Large intestine (tissue), 3 donors: Measurements from ENCODE around the gene SLC6A12. TPM values are rescaled to one million over a fixed set of nuclear protein-coding genes. Genes with fewer than 3 reads are reported as not detected.
"Not testable (repeated sequence)": the region's sequence is repeated elsewhere in the genome, so short reads cannot be mapped to it uniquely, and the experiment has no call there.

ENCODE experiments used
- DNase-seq, 2 donors: peaks; one replicate each; pipeline versions ENCODE4 v3.0.0 to v3.0.0-alpha.2; 2013
- H3K27ac ChIP-seq: one replicate; pipeline ENCODE4 v1.5.1; 2013; ENCODE audit warnings: low read length
- H3K27me3 ChIP-seq: 2 replicates; pipeline ENCODE4 v1.6.1; 2013; ENCODE audit warnings: low read length; ENCODE audit not compliant: control insufficient read depth, insufficient read depth
- H3K36me3 ChIP-seq: 2 replicates; pipeline ENCODE4 v1.6.1; 2013; ENCODE audit warnings: low read length; ENCODE audit not compliant: control insufficient read depth, insufficient read depth
- H3K4me1 ChIP-seq: one replicate; pipeline ENCODE4 v1.6.1; 2013; ENCODE audit warnings: low read length; ENCODE audit not compliant: control insufficient read depth, insufficient read depth
- H3K4me3 ChIP-seq: one replicate; pipeline ENCODE4 v1.5.1; 2013; ENCODE audit warnings: low read length
- H3K9me3 ChIP-seq: one replicate; pipeline ENCODE4 v1.6.1; 2013; ENCODE audit warnings: mild to moderate bottlenecking, low read depth, low read length, moderate library complexity; ENCODE audit not compliant: control insufficient read depth
- WGBS: methylation state at CpG from one replicate; pipeline ENCODE4 v1.1.5; 2013; ENCODE audit warnings: low lambda C conversion rate; ENCODE audit not compliant: insufficient coverage; 5-methylcytosine and 5-hydroxymethylcytosine counted together
- polyA plus RNA-seq: library from polyadenylated mRNA; unstranded; fragments of 120-200 nt; gene quantifications from one replicate; pipeline ENCODE4 v1.2.1, GENCODE V29; 2013

The SLC6A12 gene
- polyA plus RNA-seq, 1 donor = 0.27 TPM

DNA sequence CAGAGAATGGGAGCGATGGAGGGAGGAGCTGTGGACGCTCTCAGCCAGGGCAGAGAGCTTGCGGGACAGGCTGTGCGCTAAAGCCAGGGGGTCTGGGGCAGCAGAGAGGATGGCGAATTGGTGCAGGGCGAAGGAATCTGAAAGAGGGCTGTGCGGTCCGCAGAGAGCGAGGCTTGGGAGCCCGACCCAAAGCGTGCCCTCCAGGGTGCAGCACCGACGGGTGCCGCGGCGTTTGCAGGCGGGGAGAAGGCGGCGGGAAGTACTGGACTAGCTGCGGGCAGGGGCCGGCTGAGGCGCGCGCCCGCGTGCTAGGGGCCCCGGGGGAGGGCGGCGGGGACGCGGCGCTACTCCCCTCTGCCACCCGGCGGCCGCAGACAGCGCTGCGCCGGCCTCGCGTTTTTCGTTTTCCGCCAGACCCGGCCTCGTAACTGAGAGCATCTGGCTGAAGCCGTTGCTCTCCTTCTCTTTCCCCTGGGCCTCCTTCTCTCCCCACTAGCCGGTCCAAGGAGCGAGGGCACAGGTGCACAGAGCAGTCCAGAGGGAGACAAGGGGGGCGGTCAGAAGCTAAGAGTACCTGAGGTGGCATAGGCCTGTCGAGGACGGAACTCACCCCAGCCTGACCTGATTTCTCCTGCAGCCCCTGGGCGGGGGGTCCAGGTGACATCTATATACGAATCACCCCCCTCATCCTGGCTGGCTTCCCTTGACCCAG, 24.9 kb downstream of the SLC6A12 start:
- whole genome bisulfite sequencing = no CpG with 5 or more reads among the region's 52 CpGs
- Histone ChIP-seq H3K27me3 (peaks cover 16% of the 10 kb centered on the region), H3K27ac (no peak overlapping the region), H3K4me1 (peaks cover 5% of the 10 kb centered on the region), H3K36me3 (no peaks in the 10 kb centered on the region), H3K9me3 (no peaks in the 10 kb centered on the region), H3K4me3 (peak overlapping the region; percentile 42)
- DNase-seq = peak; percentile 62 to 82

GRCh38 chr12:187986-188909, 25.7 kb downstream of the SLC6A12 start:
- H3K4me3 ChIP-seq = peak overlapping the region; percentile 42
- not testable (repeated sequence) for H3K9me3 ChIP-seq, H3K27ac ChIP-seq, H3K36me3 ChIP-seq, H3K4me1 ChIP-seq
- peaks cover 13% of the 10 kb centered on the region for H3K27me3 ChIP-seq
- peak in 1 of 2 donors; percentile 51 for DNase-seq
- WGBS = no CpG with 5 or more reads among the region's 53 CpGs

GRCh38 chr12:186006-186625, 27.8 kb downstream of the SLC6A12 start:
- DNase-seq = no peak
- H3K27ac ChIP-seq = no peak overlapping the region
- H3K9me3 ChIP-seq = no peaks in the 10 kb centered on the region
- WGBS = no CpG with 5 or more reads among the region's 11 CpGs
- H3K4me1 ChIP-seq = peaks cover 5% of the 10 kb centered on the region
- no peak overlapping the region for H3K4me3 ChIP-seq
- H3K27me3 ChIP-seq = peaks cover 2% of the 10 kb centered on the region
- H3K36me3 ChIP-seq = no peaks in the 10 kb centered on the region

DNA sequence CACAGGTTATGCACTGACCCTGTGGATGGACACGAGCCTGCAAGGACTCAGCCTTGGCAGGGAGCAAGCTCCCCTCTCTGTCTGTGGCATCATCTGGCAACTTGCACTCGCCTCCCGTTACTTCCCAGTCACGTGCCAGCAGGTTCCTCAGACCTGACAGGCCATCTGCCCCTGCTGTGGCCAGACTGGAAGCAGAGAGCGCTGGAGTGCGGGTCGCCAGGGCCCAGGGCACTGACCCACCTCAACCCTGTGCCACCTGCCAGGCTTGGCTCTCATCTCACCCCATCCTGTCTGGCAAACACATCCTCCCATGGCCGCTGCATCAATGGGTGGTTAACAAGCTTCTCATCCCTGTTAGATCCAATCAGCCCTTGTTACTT, 28.4 kb downstream of the SLC6A12 start:
- Histone ChIP-seq H3K27me3 (no peaks in the 10 kb centered on the region), H3K9me3 (no peaks in the 10 kb centered on the region), H3K36me3 (no peaks in the 10 kb centered on the region), H3K4me1 (peaks cover 5% of the 10 kb centered on the region), H3K4me3 (no peak overlapping the region), H3K27ac (no peak overlapping the region)
- WGBS = 100% methylated on average over 1 of the region's 8 CpGs
- DNase-seq = no peak

- DNase-seq = no peak
- 100% methylated on average over 1 of the region's 13 CpGs for WGBS
- H3K4me3 ChIP-seq = no peak overlapping the region
- H3K36me3 ChIP-seq = no peaks in the 10 kb centered on the region
- no peaks in the 10 kb centered on the region for H3K9me3 ChIP-seq
- no peak overlapping the region for H3K27ac ChIP-seq
- no peaks in the 10 kb centered on the region for H3K27me3 ChIP-seq
- peaks cover 5% of the 10 kb centered on the region for H3K4me1 ChIP-seq
These were observed 29.0 kb downstream of the SLC6A12 start for GRCh38 chr12:184811-185575.

DNA sequence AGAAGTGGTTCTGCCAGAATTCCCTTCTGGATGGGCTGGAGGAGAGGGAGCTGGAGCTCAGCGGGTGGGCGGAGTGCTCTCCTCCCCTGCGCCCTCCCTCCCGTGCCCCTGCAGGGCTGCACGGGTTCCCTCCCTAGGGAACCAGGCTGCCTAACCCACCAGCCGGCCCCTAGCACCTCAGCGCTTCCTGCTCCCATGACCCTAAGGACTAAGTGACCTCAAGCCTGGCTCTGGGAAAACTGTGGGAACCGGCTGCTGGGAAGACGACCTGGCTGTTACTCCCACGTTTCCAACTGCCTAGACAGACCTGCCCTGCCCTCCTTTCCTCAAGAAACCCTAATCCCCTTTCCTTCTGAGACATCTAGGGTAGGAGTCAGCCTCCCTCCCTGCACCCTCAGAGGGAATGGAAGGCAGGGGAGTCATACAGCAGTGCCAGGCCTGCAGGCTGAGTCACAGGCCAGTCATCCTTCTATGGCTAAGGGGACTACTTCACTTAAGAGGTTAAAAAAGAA, 31.5 kb downstream of the SLC6A12 start:
- Histone ChIP-seq H3K4me1 (no peaks in the 10 kb centered on the region), H3K27ac (no peak overlapping the region), H3K4me3 (no peak overlapping the region), H3K27me3 (no peaks in the 10 kb centered on the region), H3K9me3 (no peaks in the 10 kb centered on the region), H3K36me3 (no peaks in the 10 kb centered on the region)
- no CpG with 5 or more reads among the region's 10 CpGs for WGBS
- DNase-seq = no peak

DNA sequence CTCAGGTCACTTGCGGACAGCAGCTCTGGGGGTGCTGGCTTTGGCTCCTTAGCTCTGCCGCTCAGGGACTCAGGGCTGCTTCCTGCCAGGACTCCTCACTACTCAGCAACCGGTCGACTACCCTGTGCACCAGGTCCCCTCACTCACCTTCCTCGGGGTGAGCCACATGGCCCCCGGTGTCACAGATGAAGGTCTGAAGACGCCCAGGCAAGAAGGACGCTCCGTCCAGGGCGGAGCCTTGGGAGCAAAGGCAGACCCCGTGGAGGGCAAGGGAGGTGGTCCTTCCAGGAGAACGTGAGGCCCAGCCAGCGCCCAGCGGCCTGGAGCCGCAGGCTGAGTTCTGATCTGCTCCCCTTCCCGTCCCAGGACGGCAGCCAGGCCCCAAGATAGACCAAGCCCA, 32.0 kb downstream of the SLC6A12 start:
- WGBS = no CpG with 5 or more reads among the region's 17 CpGs
- H3K27ac ChIP-seq = no peak overlapping the region
- no peaks in the 10 kb centered on the region for H3K27me3 ChIP-seq
- no peaks in the 10 kb centered on the region for H3K9me3 ChIP-seq
- no peaks in the 10 kb centered on the region for H3K36me3 ChIP-seq
- H3K4me3 ChIP-seq = no peak overlapping the region
- H3K4me1 ChIP-seq = peaks cover under 1% of the 10 kb centered on the region
- no peak for DNase-seq

DNA sequence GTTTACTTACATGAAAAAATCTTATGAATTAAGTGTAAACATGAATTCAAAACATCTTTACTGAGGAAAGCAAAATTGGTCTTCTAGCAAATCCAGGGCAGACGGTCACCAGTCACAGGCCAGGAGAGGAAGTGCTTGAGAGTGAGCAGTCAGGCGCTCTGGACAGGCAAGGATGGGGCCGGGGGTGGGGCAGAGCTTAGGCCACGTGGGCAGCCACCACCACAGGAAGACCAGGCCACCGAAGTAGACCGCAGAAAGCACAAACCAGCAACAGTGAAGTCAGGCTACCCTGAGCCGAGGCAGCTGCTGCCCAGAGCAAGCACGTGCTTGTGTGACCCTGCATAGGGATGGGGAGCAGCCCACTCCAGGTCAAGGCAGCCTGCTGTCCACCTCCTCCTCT, 33.5 kb downstream of the SLC6A12 start:
- no peak overlapping the region for H3K27ac ChIP-seq
- no peak for DNase-seq
- no peaks in the 10 kb centered on the region for H3K27me3 ChIP-seq
- H3K36me3 ChIP-seq = no peaks in the 10 kb centered on the region
- H3K4me3 ChIP-seq = no peak overlapping the region
- H3K4me1 ChIP-seq = peaks cover 14% of the 10 kb centered on the region
- WGBS = no CpG with 5 or more reads among the region's 8 CpGs
- H3K9me3 ChIP-seq = no peaks in the 10 kb centered on the region

GRCh38 chr12:179885-180284, 34.1 kb downstream of the SLC6A12 start:
- Histone ChIP-seq H3K27ac (no peak overlapping the region), H3K27me3 (no peaks in the 10 kb centered on the region), H3K4me3 (no peak overlapping the region), H3K36me3 (no peaks in the 10 kb centered on the region), H3K9me3 (no peaks in the 10 kb centered on the region), H3K4me1 (peaks cover 14% of the 10 kb centered on the region)
- no CpG with 5 or more reads among the region's 5 CpGs for WGBS
- no peak for DNase-seq
